Ishikawa (cell line): Measurements from ENCODE around the gene TMEM119.

Experiments used
- CREB1 ChIP-seq: IDR thresholded peaks from 2 replicates; pipeline ENCODE4 v1.6.1; 2012; ENCODE audit warnings: low read depth
- EP300 ChIP-seq: IDR thresholded peaks from 2 replicates; pipeline ENCODE4 v1.6.1; 2012; ENCODE audit warnings: borderline replicate concordance
- RAD21 ChIP-seq: IDR thresholded peaks from 2 replicates; pipeline ENCODE4 v1.6.1; 2012; ENCODE audit warnings: low read depth
- TAF1 ChIP-seq: IDR thresholded peaks from 2 replicates; pipeline ENCODE4 v1.6.1; 2012; ENCODE audit warnings: low read depth, mild to moderate bottlenecking
- TEAD4 ChIP-seq: IDR thresholded peaks from 2 replicates; pipeline ENCODE4 v1.6.1; 2012
- ZBTB7A ChIP-seq: IDR thresholded peaks from 2 replicates; pipeline ENCODE4 v1.6.1; 2012; ENCODE audit warnings: low read depth
- TF ChIP-seq, protein P1 (sequence below): IDR thresholded peaks from 2 replicates; pipeline ENCODE4 v1.6.1; 2012
- TF ChIP-seq, protein P2 (sequence below): IDR thresholded peaks from 2 replicates; pipeline ENCODE4 v1.6.1; 2012

DNA sequence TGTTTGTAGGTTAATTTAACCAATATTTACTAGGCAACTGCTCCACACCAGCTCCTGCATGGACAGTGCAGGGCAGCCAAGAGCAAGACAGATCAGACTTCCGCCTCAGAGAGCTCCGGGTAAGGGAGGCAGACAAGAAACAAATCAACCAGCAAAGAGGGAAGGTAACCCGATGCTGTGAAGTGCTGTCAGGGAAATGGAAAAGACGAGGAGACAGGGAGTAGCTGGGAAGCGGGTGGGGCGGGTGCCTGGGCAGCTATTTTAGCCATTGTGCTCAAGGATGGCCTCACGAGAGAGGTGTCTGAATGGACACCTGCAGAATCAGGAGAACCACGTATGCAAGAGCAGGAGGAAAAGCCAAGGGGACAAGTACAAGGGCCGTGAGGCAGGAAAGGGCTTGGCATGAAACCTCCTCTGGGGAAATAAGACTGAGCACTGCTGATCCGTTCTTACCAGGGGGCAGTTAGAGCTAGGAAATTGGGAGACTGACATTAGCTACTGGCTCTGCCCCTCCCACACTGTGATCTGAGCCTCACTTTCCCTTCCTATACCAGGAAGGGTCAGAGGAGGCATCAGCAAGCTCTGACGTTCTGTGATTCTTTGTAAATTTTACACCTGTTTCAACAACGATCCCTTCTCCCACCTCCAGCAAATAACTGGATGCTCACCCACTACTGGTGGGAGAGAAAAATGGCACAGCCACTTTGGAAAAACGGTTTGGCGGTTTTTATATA, 6.5 kb upstream of the TMEM119 start:
- TF ChIP-seq TEAD4 (no peak), RAD21 (no peak), ZBTB7A (no peak), EP300 (no peak), TAF1 (no peak), CREB1 (no peak)
- TF ChIP-seq, protein P1, sequence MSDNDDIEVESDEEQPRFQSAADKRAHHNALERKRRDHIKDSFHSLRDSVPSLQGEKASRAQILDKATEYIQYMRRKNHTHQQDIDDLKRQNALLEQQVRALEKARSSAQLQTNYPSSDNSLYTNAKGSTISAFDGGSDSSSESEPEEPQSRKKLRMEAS, result no peak
- TF ChIP-seq, protein P2, sequence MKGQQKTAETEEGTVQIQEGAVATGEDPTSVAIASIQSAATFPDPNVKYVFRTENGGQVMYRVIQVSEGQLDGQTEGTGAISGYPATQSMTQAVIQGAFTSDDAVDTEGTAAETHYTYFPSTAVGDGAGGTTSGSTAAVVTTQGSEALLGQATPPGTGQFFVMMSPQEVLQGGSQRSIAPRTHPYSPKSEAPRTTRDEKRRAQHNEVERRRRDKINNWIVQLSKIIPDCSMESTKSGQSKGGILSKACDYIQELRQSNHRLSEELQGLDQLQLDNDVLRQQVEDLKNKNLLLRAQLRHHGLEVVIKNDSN, result no peak
